HepG2 (cell line): ENCODE results near the gene TYMS. TPM values are rescaled to one million over a fixed set of nuclear protein-coding genes. Genes with fewer than 3 reads are reported as not detected.

ENCODE experiments used
- ATAC-seq: fragments of 200-7000 bp; cut with Tn5 transposase; 3 replicates; pipeline ENCODE4 v1.9.1; 2020; ENCODE audit warnings: mild to moderate bottlenecking, moderate library complexity
- BruUV-seq: library from RNA; stranded (reverse); fragments of 400-500 nt; replicated peaks from 2 replicates; lab custom pipeline; 2021; lab: Mats Ljungman, UMichigan
- CTCF ChIA-PET: fragments of 300-600 bp; formaldehyde crosslinking; extraction: SDS; loops from one replicate; lab custom pipeline; 2021; ENCODE audit warnings: low total read pairs, inconsistent platforms, low intra/inter-chr PET ratio; lab: Yijun Ruan, JAX
- POLR2A ChIA-PET: fragments of 350-600 bp; sonication (Branson Sonifier 250); formaldehyde crosslinking; loops from one replicate; lab custom pipeline; 2020; ENCODE audit warnings: antibody characterized with exemption, inconsistent platforms; lab: Yijun Ruan, JAX
- DNase-seq: peaks from one replicate; pipeline ENCODE4 v3.0.0-alpha.2; 2015; ENCODE audit warnings: low spot score
- FAIRE-seq: peaks from 3 replicates; lab custom pipeline; 2011; peaks lifted over from hg19 to GRCh38; lab: Jason Lieb, UNC
- H2AFZ ChIP-seq: one replicate; pipeline ENCODE4 v1.6.1; 2011; ENCODE audit warnings: low read length, inconsistent platforms
- H3K27ac ChIP-seq: fragments of 300-600 bp; 3 replicates; pipeline ENCODE4 v1.8.0; 2011; ENCODE audit warnings: mixed run types, mild to moderate bottlenecking, mixed read lengths, low read length, inconsistent platforms; ENCODE audit not compliant: insufficient read depth; ENCODE audit errors: extremely low read length
- H3K27me3 ChIP-seq, 2 experiments: fragments of 200-600 bp in 1 of 2; 2 replicates in 1 of 2; 3 replicates in 1 of 2; pipeline versions ENCODE4 v1.6.0 to v1.8.0; 2011; ENCODE audit warnings: low read length in 2 of 2, mild to moderate bottlenecking in 2 of 2, moderate library complexity in 2 of 2, inconsistent platforms in 1 of 2; ENCODE audit not compliant: insufficient read depth in 2 of 2, control insufficient read depth in 1 of 2
- H3K36me3 ChIP-seq, 2 experiments: fragments of 200-600 bp in 1 of 2; replicated peaks in 1 of 2; 2 replicates in 1 of 2; 3 replicates in 1 of 2; pipeline versions ENCODE4 v1.5.1 to v1.8.0; 2011; ENCODE audit warnings: low read length in 2 of 2, inconsistent platforms in 1 of 2; ENCODE audit not compliant: insufficient read depth in 2 of 2, control insufficient read depth in 1 of 2
- H3K4me1 ChIP-seq: 2 replicates; pipeline ENCODE4 v1.5.1; 2012; ENCODE audit warnings: low read length, inconsistent platforms; ENCODE audit not compliant: insufficient read depth
- H3K4me2 ChIP-seq: 2 replicates; pipeline ENCODE4 v1.6.0; 2011; ENCODE audit warnings: low read depth, low read length, inconsistent platforms
- H3K4me3 ChIP-seq, 3 experiments: fragments of 200-600 bp in 1 of 3; sonication (generic), shearing (Covaris generic) in 1 of 3; replicated peaks in 1 of 3; 2 replicates each; pipeline ENCODE4 v1.5.1; 2011 to 2016; ENCODE audit warnings: low read length in 3 of 3, inconsistent platforms in 2 of 3, low read depth in 2 of 3, mild to moderate bottlenecking in 2 of 3, control low read depth in 1 of 3, mixed read lengths in 1 of 3; ENCODE audit not compliant: insufficient read depth in 1 of 3
- H3K79me2 ChIP-seq: one replicate; pipeline ENCODE4 v1.6.1; 2011; ENCODE audit warnings: low read length, inconsistent platforms; ENCODE audit not compliant: insufficient read depth
- H3K9ac ChIP-seq: 2 replicates; pipeline ENCODE4 v1.6.0; 2011; ENCODE audit warnings: mild to moderate bottlenecking, low read depth, low read length, inconsistent platforms; ENCODE audit not compliant: insufficient read depth
- H3K9me3 ChIP-seq: 2 replicates; pipeline ENCODE4 v1.5.1; 2012; ENCODE audit warnings: mild to moderate bottlenecking, low read length
- H4K20me1 ChIP-seq: 2 replicates; pipeline ENCODE4 v1.6.0; 2011; ENCODE audit warnings: inconsistent platforms, mild to moderate bottlenecking, low read length, moderate library complexity; ENCODE audit not compliant: insufficient read depth
- NFATC3 ChIP-seq: sonication (generic); formaldehyde crosslinking; IDR thresholded peaks from 2 replicates; pipeline ENCODE4 v1.5.1; 2020; ENCODE audit warnings: mild to moderate bottlenecking, missing genetic modification reagents
- SP2 ChIP-seq: sonication (generic); formaldehyde crosslinking; IDR thresholded peaks from 2 replicates; pipeline ENCODE4 v1.5.1; 2020; ENCODE audit warnings: mild to moderate bottlenecking, missing genetic modification reagents
- TRIM22 ChIP-seq: fragments of 450-650 bp; IDR thresholded peaks from 2 replicates; pipeline ENCODE4 v1.6.1; 2017
- ZEB1 ChIP-seq: IDR thresholded peaks from 2 replicates; pipeline ENCODE4 v1.6.1; 2012; ENCODE audit warnings: mild to moderate bottlenecking, low read depth, inconsistent platforms; ENCODE audit not compliant: insufficient replicate concordance
- ZNF101 ChIP-seq: sonication (generic); formaldehyde crosslinking; IDR thresholded peaks from 2 replicates; pipeline ENCODE4 v1.4.0; 2020; ENCODE audit warnings: mild to moderate bottlenecking, low read depth, missing genetic modification reagents, borderline replicate concordance
- ZNF12 ChIP-seq: sonication (generic); formaldehyde crosslinking; IDR thresholded peaks from 2 replicates; pipeline ENCODE4 v1.5.0; 2020; ENCODE audit warnings: missing genetic modification reagents
- ZNF281 ChIP-seq: sonication (generic); formaldehyde crosslinking; IDR thresholded peaks from 2 replicates; pipeline ENCODE4 v1.4.0; 2020; ENCODE audit warnings: missing genetic modification reagents, borderline replicate concordance
- ZNF556 ChIP-seq: sonication (generic); formaldehyde crosslinking; IDR thresholded peaks from 2 replicates; pipeline ENCODE4 v1.4.0; 2020; ENCODE audit warnings: mild to moderate bottlenecking, missing genetic modification reagents, borderline replicate concordance
- WGBS: methylation state at CpG from one replicate; pipeline ENCODE4 v1.1.6; 2017; ENCODE audit warnings: low lambda C conversion rate; 5-methylcytosine and 5-hydroxymethylcytosine counted together
- in situ Hi-C: cut with HindIII; loops from 2 replicates; pipeline ENCODE4 v1.10.0; 2017; ENCODE audit warnings: low pct_unique_long_range_greater_than_20kb; ENCODE audit not compliant: extremely low pct_ligation_motif_present
- intact Hi-C: fragments of 100-400 bp; cut with micrococcal nuclease; formaldehyde crosslinking; loops from one replicate; pipeline ENCODE4 v1.10.0; 2022; ENCODE audit not compliant: unreplicated experiment
- polyA plus RNA-seq, 8 experiments: library from polyadenylated mRNA; depleted of rRNA in 3 of 8; stranded (reverse) in 7 of 8; unstranded in 1 of 8; fragments of >200 nt; fragmentation: Illumina TruSeq in 4 of 8; extraction: Trizol in 4 of 8; gene quantifications; 2 replicates each; pipeline versions ENCODE4 v1.2.1 to v1.2.3, GENCODE V29; 2011 to 2016; ENCODE audit warnings: low read depth in 4 of 8, missing spikeins in 1 of 8, mixed read lengths in 1 of 8; ENCODE audit not compliant: insufficient read depth in 1 of 8
- total RNA-seq, 5 experiments: library from RNA; depleted of rRNA; stranded (reverse); fragments of >200 nt; fragmentation: Illumina TruSeq; extraction: Trizol; gene quantifications; 2 replicates each; pipeline ENCODE4 v1.2.3, GENCODE V29; 2016; ENCODE audit warnings: low read depth in 1 of 5

TYMS gene
- total and polyA plus RNA-seq, 2 of the 13 experiments (the other 11 are each of a cell fraction or from before 2014, with no cell fraction given) = 80.1 to 106 TPM

DNA sequence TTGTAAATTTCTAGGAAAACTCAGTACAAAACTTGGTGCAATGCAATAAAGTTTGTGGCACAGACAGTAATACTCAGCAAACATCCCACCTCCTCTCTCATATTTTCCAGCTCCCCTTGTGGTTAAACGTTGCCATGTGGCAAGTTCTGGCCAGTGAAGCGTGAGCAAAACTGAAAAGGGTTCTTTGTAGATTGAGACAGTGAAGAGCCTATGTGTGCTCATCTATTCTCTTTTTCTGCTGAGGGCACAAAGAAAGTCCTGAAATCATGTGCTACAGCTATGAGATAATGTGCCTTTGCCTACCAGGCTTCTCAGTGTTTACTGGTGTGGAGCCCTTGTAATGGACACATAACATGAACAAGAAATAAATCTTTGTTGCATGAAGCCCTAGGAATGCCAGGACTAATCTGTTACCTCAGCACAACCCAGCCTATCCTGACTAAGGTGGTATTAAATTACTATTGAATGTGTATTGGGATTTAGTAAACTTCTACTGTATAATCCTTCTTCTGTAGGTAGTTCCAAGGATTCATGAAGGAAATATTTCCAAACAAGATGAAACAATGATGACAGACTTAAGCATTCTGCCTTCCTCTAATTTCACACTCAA lies 13.0 kb upstream of the TYMS start:
- in situ Hi-C loops = no loop called here
- CTCF ChIA-PET = no interaction called here
- no peaks in the 10 kb centered on the region for H3K36me3 ChIP-seq

GRCh38 chr18:647304-647703 lies 10.1 kb upstream of the TYMS start:
- no peak overlapping the region for H3K9ac ChIP-seq
- POLR2A ChIA-PET = interaction anchor here (1.1 kb wide), 1 partner anchor 11 kb away, joined by 3 read pairs; no protein-coding TSS in a partner anchor
- FAIRE-seq (no peak), DNase-seq (no peak), ATAC-seq (peak; percentile 71)
- H3K36me3 ChIP-seq = no peaks in the 10 kb centered on the region
- H3K4me3 ChIP-seq = no peak overlapping the region
- no peaks in the 10 kb centered on the region for H4K20me1 ChIP-seq
- no peak overlapping the region for H3K27ac ChIP-seq
- H3K79me2 ChIP-seq = no peaks in the 10 kb centered on the region
- peaks cover 42% of the 10 kb centered on the region for H3K4me1 ChIP-seq
- H2AFZ ChIP-seq = no peak overlapping the region
- CTCF ChIA-PET = no interaction called here
- no TSS peak for BruUV-seq
- no peak overlapping the region for H3K4me2 ChIP-seq
- 22% methylated on average over 5 of the region's 5 CpGs for WGBS
- H3K9me3 ChIP-seq = no peaks in the 10 kb centered on the region
- in situ Hi-C loops (no loop called here), intact Hi-C loops (no loop called here)
- H3K27me3 ChIP-seq = no peaks in the 10 kb centered on the region
- TF ChIP-seq NFATC3 (no peak), ZEB1 (no peak), ZNF281 (CRISPR knock-in tag) (no peak), SP2 (CRISPR knock-in tag) (no peak), TRIM22 (no peak), ZNF556 (CRISPR knock-in tag) (no peak)

More for the DNA sequence above, 13.0 kb upstream of the TYMS start:
- Histone ChIP-seq H4K20me1 (no peaks in the 10 kb centered on the region), H3K27ac (no peak overlapping the region), H3K4me3 (no peak overlapping the region), H3K9ac (no peak overlapping the region), H3K4me2 (no peak overlapping the region), H3K27me3 (no peaks in the 10 kb centered on the region), H3K79me2 (no peaks in the 10 kb centered on the region), H3K4me1 (peaks cover 21% of the 10 kb centered on the region), H2AFZ (no peak overlapping the region), H3K9me3 (no peaks in the 10 kb centered on the region)
- FAIRE-seq = no peak
- DNase-seq = peak; percentile 58
- 12% methylated on average over 2 of the region's 2 CpGs for WGBS
- intact Hi-C loops = no loop called here
- POLR2A ChIA-PET = no interaction called here
- TF ChIP-seq ZNF101 (CRISPR knock-in tag) (no peak), ZNF12 (CRISPR knock-in tag) (peak; percentile 99)
- peak; percentile 84 for ATAC-seq
- no TSS peak for BruUV-seq
